HEK293 (cell line): ENCODE measurements around the gene PHLPP2.

ENCODE experiments used
- CTCF ChIA-PET: fragments of 350-600 bp; formaldehyde crosslinking; extraction: SDS; loops from one replicate; lab custom pipeline; 2021; ENCODE audit warnings: antibody characterized with exemption; lab: Yijun Ruan, JAX
- POLR2A ChIA-PET: fragments of 300-600 bp; formaldehyde crosslinking; extraction: SDS; loops from one replicate; lab custom pipeline; 2020; ENCODE audit warnings: antibody characterized with exemption, inconsistent platforms; lab: Yijun Ruan, JAX
- H3K27ac ChIP-seq: fragments of 200-500 bp; sonication (Bioruptor generic); 2 replicates; pipeline ENCODE4 v1.5.1; 2014; ENCODE audit warnings: low read depth, low read length, control low read depth, inconsistent platforms; ENCODE audit errors: extremely low read depth
- H3K36me3 ChIP-seq, 2 experiments: fragments of 200-500 bp in 1 of 2; sonication (Bioruptor generic) in 1 of 2; 1 replicate in 1 of 2; 2 replicates in 1 of 2; pipeline ENCODE4 v1.5.1; 2014 to 2017; ENCODE audit warnings: inconsistent platforms in 2 of 2, low read length in 2 of 2; ENCODE audit not compliant: control insufficient read depth in 2 of 2, insufficient read depth in 1 of 2
- H3K4me1 ChIP-seq: fragments of 200-500 bp; sonication (Bioruptor generic); 2 replicates; pipeline ENCODE4 v1.5.1; 2014; ENCODE audit warnings: mild to moderate bottlenecking, low read length, inconsistent platforms; ENCODE audit not compliant: control insufficient read depth, insufficient read depth
- H3K4me3 ChIP-seq: 2 replicates; pipeline ENCODE4 v1.5.1; 2011; ENCODE audit warnings: low read depth, mild to moderate bottlenecking, control low read depth, low read length, moderate library complexity
- H3K9me3 ChIP-seq: fragments of 200-500 bp; sonication (Bioruptor generic); 2 replicates; pipeline ENCODE4 v1.5.1; 2014; ENCODE audit warnings: low read depth, low read length, inconsistent platforms; ENCODE audit not compliant: control insufficient read depth, insufficient read depth
- BCL11A ChIP-seq: fragments of 450-650 bp; formaldehyde crosslinking; IDR thresholded peaks from 2 replicates; pipeline ENCODE4 v1.5.1; 2016; ENCODE audit warnings: low read depth, missing biosample characterization, missing genetic modification characterization
- GLI4 ChIP-seq: fragments of 450-650 bp; formaldehyde crosslinking; IDR thresholded peaks from 2 replicates; pipeline ENCODE4 v1.5.1; 2016; ENCODE audit warnings: missing biosample characterization, missing genetic modification characterization
- GLIS1 ChIP-seq: fragments of 450-650 bp; formaldehyde crosslinking; IDR thresholded peaks from 2 replicates; pipeline ENCODE4 v1.5.1; 2016; ENCODE audit warnings: missing biosample characterization, missing genetic modification characterization
- GLIS2 ChIP-seq: fragments of 450-650 bp; formaldehyde crosslinking; IDR thresholded peaks from 2 replicates; pipeline ENCODE4 v1.5.1; 2016; ENCODE audit warnings: missing biosample characterization, missing genetic modification characterization
- KLF1 ChIP-seq: fragments of 450-650 bp; formaldehyde crosslinking; IDR thresholded peaks from 2 replicates; pipeline ENCODE4 v1.5.1; 2016; ENCODE audit warnings: missing biosample characterization, missing genetic modification characterization
- KLF7 ChIP-seq: fragments of 450-650 bp; formaldehyde crosslinking; IDR thresholded peaks from 2 replicates; pipeline ENCODE4 v1.5.1; 2016; ENCODE audit warnings: missing biosample characterization, missing genetic modification characterization, borderline replicate concordance
- KLF8 ChIP-seq: fragments of 450-650 bp; formaldehyde crosslinking; IDR thresholded peaks from 2 replicates; pipeline ENCODE4 v1.5.1; 2016; ENCODE audit warnings: missing biosample characterization, missing genetic modification characterization
- SP2 ChIP-seq: fragments of 450-650 bp; formaldehyde crosslinking; IDR thresholded peaks from 2 replicates; pipeline ENCODE4 v1.5.1; 2016; ENCODE audit warnings: missing biosample characterization, missing genetic modification characterization
- SP3 ChIP-seq: fragments of 450-650 bp; formaldehyde crosslinking; IDR thresholded peaks from 2 replicates; pipeline ENCODE4 v1.5.1; 2016; ENCODE audit warnings: missing biosample characterization, missing genetic modification characterization
- ZBTB11 ChIP-seq: fragments of 450-650 bp; formaldehyde crosslinking; conservative IDR thresholded peaks from 2 replicates; pipeline ENCODE4 v1.5.1; 2016; ENCODE audit warnings: low read depth, missing biosample characterization, missing genetic modification characterization
- ZBTB26 ChIP-seq: fragments of 450-650 bp; formaldehyde crosslinking; optimal IDR thresholded peaks from 2 replicates; pipeline ENCODE3; 2016; ENCODE audit warnings: missing biosample characterization, mild to moderate bottlenecking, missing genetic modification characterization
- ZBTB7A ChIP-seq: fragments of 450-650 bp; formaldehyde crosslinking; IDR thresholded peaks from 2 replicates; pipeline ENCODE4 v1.5.1; 2016; ENCODE audit warnings: low read depth, missing biosample characterization, missing genetic modification characterization
- ZNF174 ChIP-seq: fragments of 450-650 bp; formaldehyde crosslinking; IDR thresholded peaks from 2 replicates; pipeline ENCODE4 v1.5.0; 2017; ENCODE audit warnings: missing biosample characterization, mild to moderate bottlenecking, missing genetic modification characterization
- ZNF2 ChIP-seq: fragments of 450-650 bp; formaldehyde crosslinking; IDR thresholded peaks from 2 replicates; pipeline ENCODE4 v1.5.1; 2016; ENCODE audit warnings: missing biosample characterization, missing genetic modification characterization
- ZNF202 ChIP-seq: fragments of 450-650 bp; formaldehyde crosslinking; IDR thresholded peaks from 2 replicates; pipeline ENCODE4 v1.5.1; 2016; ENCODE audit warnings: missing biosample characterization, missing genetic modification characterization, borderline replicate concordance
- ZNF302 ChIP-seq: fragments of 450-650 bp; formaldehyde crosslinking; IDR thresholded peaks from 2 replicates; pipeline ENCODE4 v1.5.1; 2016; ENCODE audit warnings: missing biosample characterization, missing genetic modification characterization, low read depth
- ZNF558 ChIP-seq: fragments of 450-650 bp; formaldehyde crosslinking; IDR thresholded peaks from 2 replicates; pipeline ENCODE4 v1.5.1; 2016; ENCODE audit warnings: missing biosample characterization, missing genetic modification characterization
- ZNF600 ChIP-seq: fragments of 450-650 bp; formaldehyde crosslinking; IDR thresholded peaks from 2 replicates; pipeline ENCODE4 v1.5.1; 2016; ENCODE audit warnings: missing biosample characterization, missing genetic modification characterization
- ZNF629 ChIP-seq: fragments of 450-650 bp; formaldehyde crosslinking; IDR thresholded peaks from 2 replicates; pipeline ENCODE4 v1.5.1; 2017; ENCODE audit warnings: missing biosample characterization, missing genetic modification characterization
- ZNF707 ChIP-seq: fragments of 450-650 bp; formaldehyde crosslinking; IDR thresholded peaks from 2 replicates; pipeline ENCODE4 v1.5.1; 2016; ENCODE audit warnings: missing biosample characterization, missing genetic modification characterization
- ZNF777 ChIP-seq: fragments of 450-650 bp; formaldehyde crosslinking; IDR thresholded peaks from 2 replicates; pipeline ENCODE4 v1.5.1; 2017; ENCODE audit warnings: missing biosample characterization, missing genetic modification characterization, borderline replicate concordance
- TF ChIP-seq, protein P1 (sequence below): fragments of 450-650 bp; formaldehyde crosslinking; IDR thresholded peaks from 2 replicates; pipeline ENCODE4 v1.5.1; 2016; ENCODE audit warnings: missing biosample characterization, missing genetic modification characterization

Gene PHLPP2

DNA sequence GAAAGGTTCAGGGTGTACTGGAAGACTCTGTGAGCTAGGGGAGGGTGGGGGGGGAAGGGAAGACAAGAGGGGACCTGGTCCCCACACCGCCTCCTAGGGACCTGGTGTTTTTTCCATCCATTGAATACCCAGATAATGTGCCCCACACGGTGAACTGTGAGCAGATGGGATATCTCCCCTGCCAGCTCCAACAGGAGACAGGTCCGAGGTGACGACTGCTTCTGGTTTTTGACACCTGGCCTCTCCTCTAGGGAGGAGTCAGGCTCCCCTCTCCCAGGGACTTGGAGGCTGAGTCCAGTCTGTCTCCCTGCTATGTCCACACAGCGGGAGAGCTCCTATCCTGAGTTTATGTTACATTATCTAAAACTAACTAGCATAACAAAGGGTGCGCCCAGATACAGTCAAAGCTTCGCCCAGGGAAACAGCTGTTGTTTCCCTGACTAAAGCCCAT lies 96.7 kb downstream of the PHLPP2 start:
- Histone ChIP-seq H3K27ac (no peak overlapping the region), H3K4me3 (no peak overlapping the region), H3K36me3 (peaks cover 0 to 17% of the 10 kb centered on the region in 2 experiments; a peak in 2 of 3 replicates), H3K4me1 (peaks cover 2% of the 10 kb centered on the region; the same call in 1 of the 2 replicates), H3K9me3 (no peaks in the 10 kb centered on the region)
- TF ChIP-seq GLIS1 (tag by site-specific recombination) (0 out of 2 replicates have a peak, but pooled peaks have one; percentile 8), ZNF302 (no peak), KLF7 (tag by site-specific recombination) (no peak)
- TF ChIP-seq, protein P1, sequence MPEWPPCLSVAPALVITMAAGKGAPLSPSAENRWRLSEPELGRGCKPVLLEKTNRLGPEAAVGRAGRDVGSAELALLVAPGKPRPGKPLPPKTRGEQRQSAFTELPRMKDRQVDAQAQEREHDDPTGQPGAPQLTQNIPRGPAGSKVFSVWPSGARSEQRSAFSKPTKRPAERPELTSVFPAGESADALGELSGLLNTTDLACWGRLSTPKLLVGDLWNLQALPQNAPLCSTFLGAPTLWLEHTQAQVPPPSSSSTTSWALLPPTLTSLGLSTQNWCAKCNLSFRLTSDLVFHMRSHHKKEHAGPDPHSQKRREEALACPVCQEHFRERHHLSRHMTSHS: no peak
- CTCF ChIA-PET: interaction anchor here (1.4 to 2.3 kb wide), 2 partner anchors 17 kb away, joined by 6 to 14 read pairs; no protein-coding TSS in a partner anchor
- POLR2A ChIA-PET: interaction anchor here (1.0 kb wide), 1 partner anchor 17 kb away, joined by 4 read pairs; no protein-coding TSS in a partner anchor

DNA sequence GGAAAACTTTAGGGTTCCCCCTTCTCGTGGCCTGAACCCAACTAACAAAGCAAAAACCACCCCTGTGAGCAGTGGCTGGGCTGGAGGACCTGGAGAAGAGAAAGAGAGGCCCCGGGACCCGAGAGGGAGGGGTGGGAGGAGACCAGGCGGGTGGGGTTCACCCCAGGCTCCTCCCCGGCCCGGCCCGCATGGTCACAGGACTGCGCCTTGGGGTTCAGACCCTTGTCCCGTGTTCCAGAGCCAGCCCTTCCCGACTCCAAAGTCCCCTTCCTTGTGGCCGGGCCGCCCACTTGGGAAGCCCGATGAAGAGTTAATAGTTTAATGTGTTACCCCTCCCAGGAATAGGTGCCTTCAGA lies 97.7 kb downstream of the PHLPP2 start:
- Histone ChIP-seq H3K4me1 (peaks cover 2% of the 10 kb centered on the region; the same call in 1 of the 2 replicates), H3K36me3 (peaks cover 0 to 14% of the 10 kb centered on the region in 2 experiments; a peak in 2 of 3 replicates), H3K4me3 (peak overlapping the region; percentile 69)
- ChIA-PET CTCF (interaction anchor here (2.3 kb wide), 1 partner anchor 16 kb away, joined by 14 read pairs; no protein-coding TSS in a partner anchor), POLR2A (interaction anchor here (0.7 kb wide), 2 partner anchors 13 to 220 kb away, joined by 3 to 4 read pairs; no protein-coding TSS in a partner anchor)
- TF ChIP-seq SP3 (tag by site-specific recombination) (peak; percentile 47), KLF1 (0 out of 2 replicates have a peak, but pooled peaks have one; percentile 16), ZBTB7A (no peak)
- TF ChIP-seq, all 188 proteins: peak for 2
- peak overlapping the region; percentile 70; the same call in 1 of the 2 replicates for H3K27ac ChIP-seq
- H3K9me3 ChIP-seq: no peaks in the 10 kb centered on the region

DNA sequence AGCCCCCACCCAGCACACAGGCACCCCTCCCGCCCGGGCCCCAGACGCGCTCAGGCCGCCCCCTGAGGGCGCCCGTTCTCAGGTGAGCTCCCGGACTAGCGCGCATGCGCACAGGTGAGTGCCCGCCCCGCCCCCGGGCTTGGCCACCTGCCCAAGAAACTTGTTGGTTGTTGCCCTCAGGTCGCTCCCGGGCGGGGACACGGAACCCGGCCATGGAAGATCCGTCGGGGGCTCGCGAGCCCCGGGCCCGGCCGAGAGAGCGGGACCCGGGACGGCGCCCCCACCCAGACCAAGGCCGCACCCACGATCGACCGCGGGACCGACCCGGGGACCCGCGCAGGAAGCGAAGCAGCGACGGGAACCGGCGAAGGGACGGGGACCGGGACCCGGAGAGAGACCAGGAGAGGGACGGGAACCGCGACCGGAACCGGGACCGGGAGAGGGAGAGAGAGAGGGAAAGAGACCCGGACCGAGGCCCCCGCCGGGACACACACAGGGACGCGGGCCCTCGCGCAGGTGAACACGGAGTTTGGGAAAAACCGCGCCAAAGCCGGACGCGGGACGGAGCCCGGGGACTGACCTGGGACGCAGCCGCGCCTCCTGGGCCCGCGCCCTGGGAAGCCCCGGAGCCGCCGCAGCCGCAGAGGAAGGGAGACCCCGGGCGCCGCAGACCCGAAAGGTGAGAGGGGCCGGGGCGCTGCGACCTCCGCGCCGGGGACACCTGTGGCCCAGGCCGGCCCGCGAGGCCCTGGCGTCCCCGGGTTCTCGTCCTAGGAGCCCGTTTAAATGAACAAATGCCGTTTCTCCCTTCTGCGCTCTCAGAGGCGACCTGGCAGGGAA lies 98.3 kb downstream of the PHLPP2 start, which contains the start of gene MARVELD3:
TSS of gene MARVELD3 (plus strand) at position 167 of the 840 bp plus-strand sequence. CDS start at position 213, 46 bp downstream.
- CTCF ChIA-PET: interaction anchor here (1.1 kb wide), 1 partner anchor 170 kb away, joined by 4 read pairs; no protein-coding TSS in a partner anchor
- Histone ChIP-seq H3K4me1 (peaks cover 2% of the 10 kb centered on the region; the same call in 1 of the 2 replicates), H3K36me3 (peaks cover 0 to 11% of the 10 kb centered on the region in 2 experiments; a peak in 2 of 3 replicates), H3K9me3 (no peaks in the 10 kb centered on the region), H3K4me3 (peak within 1 kb of the TSS; percentile 69), H3K27ac (peak within 1 kb of the TSS; percentile 70; the same call in 1 of the 2 replicates)
- POLR2A ChIA-PET: no interaction called here
- TF ChIP-seq GLIS2: no peak
- no peak for TF ChIP-seq GLI4 (tag by site-specific recombination)
- peak; percentile 86 for TF ChIP-seq ZBTB26 (tag by site-specific recombination)
- TF ChIP-seq ZNF707 (tag by site-specific recombination): no peak
- TF ChIP-seq ZNF629: no peak
- TF ChIP-seq KLF8 (tag by site-specific recombination): peak; percentile 37; the same call in 1 of the 2 replicates
- TF ChIP-seq, protein P1: no peak
- TF ChIP-seq ZNF202 (tag by site-specific recombination): no peak
- TF ChIP-seq ZBTB11 (tag by site-specific recombination): peak; percentile 67
- TF ChIP-seq ZNF174 (tag by site-specific recombination): 0 out of 2 replicates have a peak, but pooled peaks have one; percentile 42
- no peak for TF ChIP-seq SP2
- TF ChIP-seq ZNF600 (tag by site-specific recombination): no peak
- no peak for TF ChIP-seq BCL11A (tag by site-specific recombination)
- no peak for TF ChIP-seq ZNF558
- 0 out of 2 replicates have a peak, but pooled peaks have one; percentile 53 for TF ChIP-seq ZNF2 (tag by site-specific recombination)
- TF ChIP-seq ZNF777 (tag by site-specific recombination): peak; percentile 88
